GM21619 (cell line): Measurements from ENCODE around the gene ADCK1.
"Not testable (repeated sequence)": the region's sequence is repeated elsewhere in the genome, so short reads cannot be mapped to it uniquely, and the experiment has no call there.

Experiments
- ATAC-seq: cut with Tn5 transposase; IDR thresholded peaks from one replicate; pipeline ENCODE4 v1.9.1; 2021; ENCODE audit not compliant: unreplicated experiment

The ADCK1 gene

GRCh38 chr14:77897374-77897773, 97.5 kb downstream of the ADCK1 start:
- no peak for ATAC-seq

GRCh38 chr14:77902811-77903210, 102.9 kb downstream of the ADCK1 start:
- ATAC-seq = no peak

DNA sequence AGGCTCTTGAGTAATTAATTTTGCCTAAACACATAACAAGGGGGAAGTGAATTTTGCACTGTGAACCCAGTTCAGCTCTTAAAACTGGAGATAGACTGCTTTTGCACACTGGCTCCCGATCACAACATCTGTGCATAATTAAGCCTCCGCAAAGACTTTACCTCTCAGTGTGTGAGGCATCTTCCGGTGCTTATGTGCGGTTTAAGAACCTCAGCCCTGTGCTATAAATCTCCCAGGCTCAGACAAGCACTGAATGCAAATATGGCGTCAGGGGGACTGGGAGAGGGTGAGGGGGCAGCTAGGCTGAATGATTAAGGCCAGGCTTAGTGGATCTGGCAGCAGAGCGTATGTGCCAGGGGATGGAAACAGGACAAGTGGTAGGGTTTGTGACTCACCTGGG, 103.3 kb downstream of the ADCK1 start:
- ATAC-seq = no peak

GRCh38 chr14:77903937-77904617, 104.2 kb downstream of the ADCK1 start:
- no peak for ATAC-seq

GRCh38 chr14:77906446-77906845, 106.5 kb downstream of the ADCK1 start:
- no peak for ATAC-seq

- no peak for ATAC-seq
Observed at GRCh38 chr14:77908847-77909246, 108.9 kb downstream of the ADCK1 start.

DNA sequence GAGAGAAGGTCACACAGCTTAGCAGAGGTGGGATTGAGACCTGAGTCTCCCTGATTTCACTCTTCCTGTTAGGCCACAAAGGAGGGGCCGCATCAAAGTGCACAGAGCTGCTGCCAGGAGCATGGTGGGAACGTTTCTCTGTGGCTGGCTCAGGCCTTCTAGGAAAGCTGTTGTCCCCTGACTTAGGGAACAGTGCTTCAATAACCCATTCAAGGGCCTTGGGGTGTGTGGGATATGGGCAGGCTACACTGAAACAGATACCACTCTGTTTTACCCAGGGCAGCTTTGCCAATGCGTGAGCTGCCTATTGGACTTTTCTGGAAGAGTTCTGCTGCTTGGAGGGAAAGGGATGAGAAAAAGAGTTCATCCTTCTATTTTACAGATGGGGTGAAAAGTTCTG, 110.0 kb downstream of the ADCK1 start:
- no peak for ATAC-seq

DNA sequence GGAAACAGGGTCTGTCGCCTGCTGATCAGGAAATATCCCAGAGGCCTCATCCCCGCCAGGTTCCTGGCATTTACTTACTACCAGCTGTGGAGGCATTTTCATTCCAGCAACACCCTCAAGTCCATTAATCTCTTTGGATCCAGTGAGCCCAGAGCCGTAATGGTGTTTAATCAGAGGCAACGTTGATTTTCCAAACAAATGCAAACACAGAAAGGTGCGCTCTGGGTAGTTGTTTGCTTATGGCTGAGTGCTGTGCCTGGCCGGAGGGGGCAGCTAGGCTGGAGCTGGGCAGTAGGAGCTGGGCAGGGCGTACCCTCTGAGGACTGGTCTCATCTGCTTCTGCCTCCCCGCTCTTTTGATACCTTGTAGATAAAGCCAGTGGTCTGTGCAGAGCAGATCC, 110.6 kb downstream of the ADCK1 start:
- no peak for ATAC-seq

- ATAC-seq = no peak
Observed at GRCh38 chr14:77911356-77911755, 111.4 kb downstream of the ADCK1 start.

GRCh38 chr14:77912754-77913556, 113.0 kb downstream of the ADCK1 start:
- ATAC-seq = no peak

- ATAC-seq = no peak
Observed at GRCh38 chr14:77914073-77914721, 114.3 kb downstream of the ADCK1 start.

DNA sequence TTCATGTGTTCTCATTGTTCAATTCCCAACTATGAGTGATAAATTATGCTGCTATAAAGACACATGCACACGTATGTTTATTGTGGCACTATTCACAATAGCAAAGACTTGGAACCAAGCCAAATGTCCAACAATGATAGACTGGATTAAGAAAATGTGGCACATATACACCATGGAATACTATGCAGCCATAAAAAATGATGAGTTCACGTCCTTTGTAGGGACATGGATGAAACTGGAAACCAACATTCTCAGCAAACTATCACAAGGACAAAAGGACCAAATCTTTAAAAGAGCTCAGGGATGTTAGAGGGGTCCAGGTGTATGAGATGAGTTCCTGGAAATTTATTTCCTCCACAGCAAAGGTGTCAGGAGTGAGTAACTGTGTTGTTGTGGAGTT, 115.5 kb downstream of the ADCK1 start:
- not testable (repeated sequence) for ATAC-seq

- ATAC-seq = no peak
Observed at GRCh38 chr14:77917491-77918201, 117.7 kb downstream of the ADCK1 start.

- no peak for ATAC-seq
Observed at GRCh38 chr14:77918448-77918847, 118.5 kb downstream of the ADCK1 start.

GRCh38 chr14:77920312-77920711, 120.4 kb downstream of the ADCK1 start:
- ATAC-seq = no peak

GRCh38 chr14:77921818-77922217, 121.9 kb downstream of the ADCK1 start:
- no peak for ATAC-seq

GRCh38 chr14:77923131-77923936, 123.4 kb downstream of the ADCK1 start:
- no peak for ATAC-seq

- ATAC-seq = no peak
Observed at GRCh38 chr14:77924141-77924948, 124.4 kb downstream of the ADCK1 start.

DNA sequence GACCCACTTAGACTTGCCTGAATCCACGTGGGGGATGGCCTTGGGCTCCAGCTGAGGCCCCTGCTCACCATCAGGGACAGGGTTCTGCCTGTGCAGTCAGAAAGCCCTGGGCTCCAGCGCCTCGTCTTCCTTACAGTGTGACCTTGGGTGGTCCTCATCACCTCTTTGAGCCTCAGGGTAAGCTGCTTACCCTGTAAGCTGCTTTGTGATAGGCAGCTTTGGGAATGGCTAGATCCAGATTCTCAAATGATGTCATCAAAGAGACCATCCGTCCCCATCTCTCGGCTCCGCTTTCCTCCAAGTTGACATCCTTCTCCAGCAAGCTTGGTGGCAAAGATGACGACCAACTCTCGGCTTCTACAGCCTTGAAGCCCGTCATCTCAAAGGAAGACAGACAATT, 127.0 kb downstream of the ADCK1 start:
- no peak for ATAC-seq

DNA sequence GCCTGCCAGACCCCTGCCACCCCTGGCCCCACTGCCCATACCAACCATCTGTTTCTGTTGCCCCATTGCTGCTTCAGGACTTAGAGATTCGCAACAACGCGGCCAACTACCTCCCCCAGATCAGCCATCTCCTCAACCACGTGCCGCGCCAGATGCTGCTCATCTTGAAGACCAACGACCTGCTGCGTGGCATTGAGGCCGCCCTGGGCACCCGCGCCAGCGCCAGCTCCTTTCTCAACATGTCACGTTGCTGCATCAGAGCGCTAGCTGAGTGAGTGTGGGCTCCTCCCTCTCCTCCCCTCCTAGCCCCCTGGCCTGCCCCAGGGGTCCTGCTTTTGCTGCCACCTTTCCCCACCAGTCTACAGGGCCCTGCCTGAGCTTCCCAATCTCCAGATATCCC, 131.5 kb downstream of the ADCK1 start:
- ATAC-seq = no peak
